HG02840 (cell line): ENCODE data around the gene EIF4A3.

Source experiments
- ATAC-seq: cut with Tn5 transposase; IDR thresholded peaks from one replicate; pipeline ENCODE4 v1.9.1; 2021; ENCODE audit warnings: mild to moderate bottlenecking, moderate library complexity, moderate number of reproducible peaks; ENCODE audit not compliant: unreplicated experiment, low FRiP score

EIF4A3 gene

DNA sequence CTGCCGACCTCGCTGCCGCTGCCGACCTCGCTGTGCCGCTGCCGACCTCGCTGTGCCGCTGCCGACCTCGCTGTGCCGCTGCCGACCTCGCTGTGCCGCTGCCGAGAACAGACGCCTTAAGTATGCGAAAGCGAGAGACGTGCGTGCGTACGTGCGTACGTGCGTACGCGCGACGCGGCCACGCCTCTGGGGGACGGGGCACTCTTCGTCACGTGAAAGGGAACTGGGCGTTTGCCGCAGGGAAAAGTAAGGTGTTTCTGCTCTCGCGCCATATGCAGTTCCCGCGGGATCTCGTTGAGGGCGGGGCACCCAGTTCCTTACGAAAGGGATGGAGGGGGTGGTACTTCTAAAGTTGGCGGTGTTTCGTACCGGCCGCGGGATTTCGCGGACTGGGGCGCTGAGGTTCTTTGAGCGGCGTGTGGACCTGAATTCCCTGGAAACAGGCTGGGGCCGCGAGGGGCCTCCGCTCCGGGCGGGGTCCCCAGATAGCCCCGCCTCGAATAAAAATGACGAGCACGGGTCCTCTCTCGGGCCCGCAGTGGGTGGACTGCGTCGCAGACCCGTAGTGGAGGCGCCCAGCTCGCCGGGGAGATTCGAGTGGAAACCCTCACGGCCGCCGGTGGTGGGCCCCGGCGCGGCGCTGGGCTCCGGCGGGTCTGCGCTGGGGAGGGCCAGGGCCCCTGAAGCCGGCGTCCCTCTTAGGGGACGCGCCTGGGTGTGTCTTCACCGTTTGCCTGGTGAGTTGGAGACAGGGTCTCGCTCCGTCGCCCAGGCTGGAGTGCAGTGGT lies at the start of gene EIF4A3:
Gene EIF4A3 (minus strand): TSS at position 94 of the 788 bp plus-strand sequence. CDS start 167 bp downstream, outside the sequence.
- peak; percentile 86 for ATAC-seq

DNA sequence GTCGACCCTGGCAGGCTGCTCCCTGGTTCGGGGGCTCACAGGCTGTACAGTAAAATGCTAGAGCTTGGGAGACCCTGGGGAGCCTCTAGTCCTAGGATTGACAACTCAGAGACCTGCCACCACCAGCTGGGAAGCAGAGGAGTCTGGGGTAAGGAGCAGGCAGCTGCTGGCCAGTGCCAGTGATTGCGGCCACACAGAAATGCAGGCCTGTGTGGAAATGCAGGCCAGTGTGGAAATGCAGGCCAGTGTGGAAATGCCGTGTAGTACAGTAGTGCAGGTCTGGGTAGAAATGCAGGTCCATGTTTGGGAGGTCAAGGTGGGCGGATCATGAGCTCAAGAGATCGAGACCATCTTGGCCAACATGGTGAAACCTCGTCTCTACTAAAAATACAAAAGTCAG lies 49.7 kb upstream of the EIF4A3 start:
- no peak for ATAC-seq

DNA sequence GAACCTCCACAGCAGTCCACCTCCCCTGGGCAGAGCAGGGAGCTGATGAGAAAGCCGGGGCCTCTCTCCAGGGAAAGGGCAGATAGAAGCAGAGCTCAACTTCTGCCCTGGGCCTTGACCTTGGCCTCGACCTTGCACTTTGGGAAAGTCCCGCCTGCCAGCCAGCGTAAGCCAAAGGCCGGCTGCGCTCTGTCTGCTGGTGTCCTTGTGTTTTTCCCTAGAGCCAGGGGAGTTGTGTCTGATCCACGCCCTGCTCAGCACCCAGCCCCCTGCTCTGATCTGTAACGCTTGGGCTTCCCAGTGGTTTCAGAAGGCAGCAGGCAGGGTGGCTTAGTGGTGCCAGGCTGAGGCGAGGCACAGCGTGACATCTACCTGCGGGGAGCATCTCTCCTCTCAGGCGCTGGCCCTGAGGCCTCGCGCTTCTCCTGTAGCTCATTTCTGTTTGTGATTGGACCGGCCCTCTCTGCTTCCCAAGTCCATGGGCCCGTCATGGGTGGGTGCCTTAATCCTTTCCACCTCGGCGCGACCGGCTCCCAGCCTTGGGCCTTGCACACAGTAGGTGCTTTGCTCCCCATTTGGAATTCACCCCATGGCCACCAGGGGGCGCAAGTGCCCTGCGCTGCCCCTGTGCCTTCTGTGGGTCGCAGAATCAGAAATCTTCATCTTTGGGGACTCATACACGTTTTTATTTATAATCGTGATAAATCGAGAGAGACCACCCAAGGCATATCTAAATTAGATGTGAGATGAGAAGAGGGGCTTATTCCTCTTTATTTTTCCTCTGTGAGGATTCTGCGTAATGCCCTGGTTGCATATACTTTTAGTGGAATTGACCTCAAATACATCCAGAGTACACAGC lies 49.0 kb upstream of the EIF4A3 start:
- ATAC-seq: no peak

DNA sequence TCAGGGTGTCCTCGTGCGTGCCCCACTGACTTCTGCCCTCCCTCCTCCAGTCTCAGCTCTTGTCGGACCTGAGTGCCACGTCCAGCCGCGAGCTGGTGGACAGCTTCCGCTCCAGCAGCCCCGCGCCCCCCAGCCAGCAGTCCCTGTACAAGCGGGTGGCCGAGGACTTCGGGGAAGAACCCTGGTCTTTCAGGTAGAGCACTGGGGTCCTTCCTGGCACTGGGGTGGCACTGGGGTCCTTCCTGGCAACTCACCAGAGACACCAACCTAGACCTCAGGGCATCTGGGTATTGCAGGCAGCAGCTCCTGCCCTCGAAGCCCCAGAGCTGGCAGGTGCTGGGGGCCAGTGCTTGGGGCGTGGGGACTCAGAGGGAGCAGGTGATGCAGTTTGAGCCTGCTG lies 48.2 kb upstream of the EIF4A3 start:
- no peak for ATAC-seq

DNA sequence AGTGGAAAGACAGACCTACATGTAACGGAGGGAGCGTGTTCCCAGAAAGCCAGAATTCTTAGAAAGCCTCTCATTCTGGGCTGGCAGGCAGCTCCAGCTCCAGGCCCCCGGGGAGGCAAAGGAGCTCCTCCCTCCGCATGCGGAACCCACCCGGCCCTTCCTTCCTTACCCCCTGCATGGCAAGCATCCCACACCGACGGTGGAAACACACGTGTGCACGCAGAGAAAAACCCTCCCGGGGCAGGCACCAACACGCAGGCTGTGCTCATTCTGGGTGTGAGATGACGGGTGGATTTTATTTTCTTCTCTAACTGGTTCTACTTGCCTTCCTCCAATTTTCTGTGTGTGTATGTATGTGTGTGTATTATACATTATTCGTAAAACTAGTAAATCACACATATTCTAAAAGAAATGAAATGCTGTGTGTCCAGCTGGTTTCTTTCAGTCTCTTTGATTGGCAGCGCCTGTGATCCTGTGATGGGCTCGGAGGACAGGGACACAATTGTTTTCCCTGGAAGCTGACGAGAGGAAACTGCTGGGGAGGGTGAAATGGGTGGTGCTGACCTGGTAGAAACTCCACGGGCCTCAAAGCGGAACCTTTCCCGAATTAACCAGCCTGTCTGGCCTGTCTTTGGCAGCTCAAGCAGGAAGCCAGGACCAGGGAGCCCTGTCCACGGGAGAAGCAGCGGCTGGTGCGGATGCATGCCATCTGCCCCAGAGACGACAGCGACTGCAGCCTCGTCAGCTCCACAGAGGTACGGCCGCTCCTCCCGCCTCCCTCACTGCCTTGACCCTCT lies 45.1 kb upstream of the EIF4A3 start:
- no peak for ATAC-seq

DNA sequence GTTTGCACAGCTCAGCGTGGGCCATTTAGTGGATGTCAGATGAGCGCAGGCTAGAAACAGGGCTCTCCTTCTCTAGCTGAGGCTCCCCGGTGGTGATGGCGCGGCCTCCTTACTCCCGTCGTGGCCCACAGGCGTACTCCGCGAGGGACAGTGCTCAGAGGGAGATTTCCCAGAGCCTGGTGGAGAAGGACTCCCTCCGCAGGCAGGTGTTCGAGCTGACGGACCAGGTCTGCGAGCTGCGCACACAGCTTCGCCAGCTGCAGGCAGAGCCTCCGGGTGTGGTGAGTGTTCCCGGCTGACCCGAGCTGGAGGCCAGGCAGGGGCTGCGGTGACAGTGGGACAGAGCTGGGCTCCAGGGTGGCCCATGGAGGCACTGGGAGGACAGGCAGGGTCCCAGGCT lies 44.3 kb upstream of the EIF4A3 start:
- no peak for ATAC-seq

DNA sequence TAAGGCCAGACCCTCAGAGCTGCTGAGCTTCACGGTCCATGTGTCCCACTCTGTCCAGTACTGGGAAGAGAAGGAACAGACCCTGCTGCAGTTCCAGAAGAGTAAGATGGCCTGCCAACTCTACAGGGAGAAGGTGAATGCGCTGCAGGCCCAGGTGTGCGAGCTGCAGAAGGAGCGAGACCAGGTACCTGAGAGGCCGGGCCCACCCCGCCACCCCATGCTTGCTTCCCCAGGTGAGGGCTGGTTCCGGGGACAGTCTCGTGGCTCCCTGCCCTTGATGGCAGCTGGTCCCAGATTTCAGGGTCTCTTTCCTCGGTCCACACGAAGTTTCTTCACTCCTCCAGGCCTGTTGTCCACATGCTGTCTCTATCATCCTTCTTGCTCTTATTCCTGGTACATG lies 43.8 kb upstream of the EIF4A3 start:
- no peak for ATAC-seq

DNA sequence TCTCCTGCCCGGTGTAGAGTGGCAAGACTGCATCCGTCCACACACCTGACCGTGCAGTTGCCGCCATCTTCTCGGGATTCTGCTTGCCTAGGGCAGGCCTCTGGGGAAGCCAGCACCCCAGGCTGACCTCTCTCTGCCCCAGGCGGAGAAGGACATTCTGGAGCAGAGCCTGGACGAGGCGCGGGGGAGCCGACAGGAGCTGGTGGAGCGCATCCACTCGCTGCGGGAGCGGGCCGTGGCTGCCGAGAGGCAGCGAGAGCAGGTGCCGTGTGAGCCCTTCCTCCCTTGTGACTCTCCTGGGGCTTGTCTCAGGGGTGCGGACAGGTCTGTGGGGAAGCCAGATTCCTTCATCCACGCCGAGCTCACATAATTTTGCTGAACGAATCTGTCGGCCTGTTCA lies 42.7 kb upstream of the EIF4A3 start:
- no peak for ATAC-seq

DNA sequence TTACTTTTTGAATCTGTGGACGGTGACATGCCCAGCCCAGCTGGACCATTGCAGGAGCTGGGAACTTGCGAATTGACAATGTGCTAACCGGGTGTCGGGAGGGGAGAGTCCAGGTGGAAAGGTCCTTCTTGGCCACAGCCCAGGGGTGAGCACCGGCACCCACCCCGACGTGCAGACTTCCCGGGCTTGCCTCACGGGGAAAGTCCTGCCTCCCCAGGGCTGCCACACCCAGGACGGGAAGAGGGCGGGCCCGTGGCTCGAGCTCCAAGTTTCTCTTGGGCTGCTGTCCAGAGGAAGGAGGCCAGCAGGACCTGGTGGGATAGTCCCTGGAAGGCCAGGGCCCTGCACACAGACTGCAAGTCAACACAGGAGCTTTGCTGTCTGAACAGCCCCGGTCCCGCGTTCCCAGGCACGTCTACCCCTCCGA lies 40.6 kb upstream of the EIF4A3 start:
- no peak for ATAC-seq

DNA sequence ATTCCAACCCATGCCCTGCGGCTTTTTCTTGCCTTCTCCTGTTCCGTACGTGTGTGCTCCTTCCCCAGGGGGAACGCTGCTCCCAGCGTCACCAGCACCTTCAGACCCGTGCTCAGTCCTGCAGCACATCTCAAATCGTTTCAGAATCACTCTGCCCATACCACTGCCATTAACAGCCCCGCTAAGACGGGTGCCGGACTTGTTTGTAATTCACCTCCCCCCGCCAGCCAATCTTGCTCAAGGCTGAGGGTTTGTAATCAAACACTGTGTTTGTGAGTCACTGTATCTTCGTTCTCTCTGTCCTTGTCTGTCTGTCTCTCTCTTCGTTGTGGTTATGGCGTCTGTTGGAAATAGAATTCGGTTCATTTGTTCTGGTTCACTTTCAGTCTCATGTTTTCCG lies 40.2 kb upstream of the EIF4A3 start:
- ATAC-seq: no peak

DNA sequence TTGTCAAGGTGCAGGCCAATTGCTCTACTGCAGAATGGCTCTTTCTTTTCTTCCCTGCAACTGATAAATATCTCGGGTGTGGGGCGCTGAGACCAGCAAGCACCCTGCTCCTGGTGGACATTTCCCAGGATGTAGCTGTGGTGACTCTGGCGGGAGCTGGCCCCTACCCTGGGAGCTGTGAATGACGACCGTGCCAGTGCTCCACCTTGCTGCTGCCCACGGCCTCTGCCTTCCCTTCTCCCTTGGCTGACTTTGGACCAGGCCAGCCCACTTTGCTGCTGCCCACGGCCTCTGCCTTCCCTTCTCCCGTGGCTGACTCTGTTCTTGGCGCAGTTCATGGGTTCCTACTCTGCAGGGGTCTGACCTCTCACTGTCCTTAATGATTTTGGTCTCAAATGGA lies 39.0 kb upstream of the EIF4A3 start:
- no peak for ATAC-seq

DNA sequence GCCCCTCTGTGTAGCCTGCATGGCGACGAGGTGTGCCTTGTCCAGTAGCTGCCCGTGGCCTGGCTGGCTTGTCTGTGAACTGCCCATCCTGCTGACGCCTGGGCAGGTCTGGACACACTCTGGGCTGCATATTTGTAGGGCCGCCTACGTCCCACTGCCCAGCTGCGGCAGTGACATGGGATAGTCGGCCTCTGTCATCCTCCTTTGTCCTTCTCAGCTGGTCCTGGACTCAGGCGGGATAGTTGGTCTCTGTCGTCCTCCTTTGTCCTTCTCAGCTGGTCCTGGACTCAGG lies 37.4 kb upstream of the EIF4A3 start:
- no peak for ATAC-seq

DNA sequence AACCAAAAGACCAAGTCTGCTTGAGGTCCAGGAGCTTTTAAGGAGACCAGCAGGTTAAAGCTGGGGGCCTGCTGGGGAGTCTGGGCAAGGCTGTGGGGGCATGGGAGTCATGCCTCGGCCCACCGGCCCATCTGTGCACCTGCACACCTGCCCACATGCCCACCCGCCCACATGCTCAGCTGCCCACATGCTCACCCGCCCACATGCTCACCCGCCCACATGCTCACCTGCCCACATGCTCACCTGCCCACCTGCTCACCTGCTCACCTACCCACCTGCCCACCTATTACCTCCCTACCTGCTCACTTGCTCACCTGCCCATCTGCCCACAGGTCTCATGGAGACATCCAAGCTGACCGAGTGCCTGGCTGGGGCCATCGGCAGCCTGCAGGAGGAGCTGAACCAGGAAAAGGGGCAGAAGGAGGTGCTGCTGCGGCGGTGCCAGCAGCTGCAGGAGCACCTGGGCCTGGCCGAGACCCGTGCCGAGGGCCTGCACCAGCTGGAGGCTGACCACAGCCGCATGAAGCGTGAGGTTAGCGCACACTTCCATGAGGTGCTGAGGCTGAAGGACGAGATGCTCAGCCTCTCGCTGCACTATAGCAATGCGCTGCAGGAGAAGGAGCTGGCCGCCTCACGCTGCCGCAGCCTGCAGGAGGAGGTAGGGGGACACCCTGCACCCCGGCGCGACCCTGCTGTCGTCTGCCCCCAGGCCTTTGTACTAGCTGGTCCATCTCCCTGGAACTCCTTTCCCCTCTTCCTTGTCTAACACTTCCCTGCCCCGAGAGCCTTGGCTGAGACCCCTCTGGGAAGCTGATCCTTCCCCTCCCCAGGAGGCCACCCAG lies 36.9 kb upstream of the EIF4A3 start:
- ATAC-seq: no peak

DNA sequence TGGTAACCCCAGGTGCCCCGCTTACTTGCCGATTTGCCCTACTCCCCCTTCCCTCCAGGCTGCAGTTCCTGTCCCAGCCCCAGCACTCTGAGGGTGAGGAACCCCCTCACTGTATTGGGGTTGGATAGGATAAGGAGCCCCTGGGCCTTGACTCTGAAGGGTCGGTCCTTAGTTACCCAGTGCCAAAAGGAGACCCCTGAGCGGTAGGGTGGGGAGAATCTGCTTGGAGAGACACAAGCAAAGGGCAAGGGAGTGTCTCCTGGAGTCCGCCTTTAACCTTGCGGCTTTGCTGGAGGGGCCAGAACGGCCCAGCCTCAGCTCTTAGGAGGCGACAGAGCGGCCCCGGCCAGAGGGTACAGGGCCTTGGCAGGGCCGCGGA lies 35.9 kb upstream of the EIF4A3 start:
- ATAC-seq: no peak

DNA sequence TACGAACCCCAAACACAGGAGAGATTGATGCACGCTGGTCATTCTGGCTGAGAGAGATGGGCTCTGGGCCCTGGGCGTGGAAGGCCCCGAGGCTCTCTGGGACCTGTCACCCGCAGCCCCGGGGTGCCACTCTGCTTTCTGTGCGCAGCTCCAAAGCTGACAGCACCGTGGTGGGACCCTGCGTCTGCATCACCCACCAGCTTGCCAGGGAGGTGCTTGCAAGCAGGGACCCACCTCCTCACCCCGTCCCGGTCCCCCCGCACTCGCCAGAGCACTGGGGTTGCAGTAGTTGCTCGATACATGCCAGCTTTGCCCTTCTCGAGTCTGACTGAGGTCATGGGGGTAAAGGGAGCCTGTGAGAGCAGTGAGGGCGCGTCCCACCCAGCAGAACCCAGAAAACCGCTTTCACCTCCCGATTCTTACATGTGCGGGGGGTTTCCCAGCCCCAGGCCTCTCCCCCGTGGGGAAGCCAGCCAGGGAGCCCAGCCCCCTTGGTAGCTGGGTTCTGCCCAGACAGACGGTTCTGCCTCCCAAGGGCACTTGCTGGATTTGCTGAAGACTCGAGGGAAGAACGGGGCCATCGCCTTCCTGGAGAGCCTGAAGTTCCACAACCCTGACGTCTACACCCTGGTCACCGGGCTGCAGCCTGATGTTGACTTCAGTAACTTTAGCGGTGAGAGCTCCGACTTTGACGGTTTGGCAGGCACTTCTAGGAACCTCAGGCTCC lies 35.4 kb upstream of the EIF4A3 start:
- no peak for ATAC-seq

DNA sequence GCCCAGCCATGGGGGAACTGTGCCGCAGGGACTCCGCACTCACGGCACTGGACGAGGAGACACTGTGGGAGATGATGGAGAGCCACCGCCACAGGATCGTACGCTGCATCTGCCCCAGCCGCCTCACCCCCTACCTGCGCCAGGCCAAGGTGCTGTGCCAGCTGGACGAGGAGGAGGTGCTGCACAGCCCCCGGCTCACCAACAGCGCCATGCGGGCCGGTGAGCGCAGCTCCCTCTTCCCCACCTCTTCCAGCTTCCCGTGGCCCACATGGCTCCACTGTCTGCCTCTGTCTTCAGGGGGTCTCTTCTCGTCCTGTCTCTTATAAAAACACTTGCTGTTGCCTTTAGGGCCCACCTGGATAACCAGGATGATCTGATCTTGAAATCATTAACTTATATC lies 34.5 kb upstream of the EIF4A3 start:
- ATAC-seq: no peak

DNA sequence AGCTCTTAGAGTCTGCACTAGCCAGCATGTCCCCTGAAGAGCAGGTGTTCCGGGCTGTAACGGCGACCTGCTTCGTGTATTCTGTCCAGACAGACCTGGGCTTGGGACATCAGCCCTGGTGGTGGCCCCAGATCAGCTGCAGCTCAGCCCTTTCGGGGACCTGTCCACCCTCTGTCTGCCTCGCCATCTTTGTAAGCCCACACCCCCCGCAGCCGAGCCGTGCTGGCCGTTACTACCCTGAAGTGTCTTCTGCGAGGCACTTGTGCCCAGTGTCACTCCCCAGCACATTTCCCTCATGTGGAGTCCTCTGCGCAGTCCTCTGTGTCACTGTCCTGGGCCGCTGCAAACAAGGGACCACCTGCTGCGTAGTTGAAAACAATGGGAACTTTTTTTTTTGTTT lies 33.3 kb upstream of the EIF4A3 start:
- ATAC-seq: no peak

DNA sequence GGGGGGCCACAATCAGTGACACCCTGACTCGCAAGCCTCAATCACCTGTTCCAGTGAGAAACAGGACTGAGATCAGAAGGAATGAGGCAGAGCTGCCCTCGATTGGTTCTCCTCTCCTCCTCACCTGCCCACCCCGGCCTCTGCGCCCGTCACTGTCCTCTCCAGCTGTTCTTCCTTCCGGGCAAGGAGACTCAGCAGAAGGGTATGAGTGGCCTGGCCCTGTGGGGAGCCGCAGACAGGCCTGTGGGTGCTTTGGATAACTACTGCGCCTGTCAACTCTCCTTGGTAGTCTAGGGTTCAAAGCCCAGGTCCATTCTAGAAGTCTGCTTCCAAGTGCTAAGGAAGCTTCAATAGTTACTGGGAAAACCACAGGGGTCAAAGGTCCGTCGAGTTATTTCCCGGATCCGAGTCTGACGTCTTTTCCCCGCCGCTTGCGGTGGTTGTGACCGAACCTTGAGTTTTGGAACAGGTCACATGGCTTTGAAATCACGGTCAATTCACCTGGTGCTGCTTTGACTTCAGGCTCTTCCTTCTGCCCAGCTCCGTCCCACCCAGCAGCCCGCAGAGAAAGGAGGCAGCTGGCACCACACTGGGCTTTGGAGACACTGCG lies 31.2 kb upstream of the EIF4A3 start:
- ATAC-seq: no peak

DNA sequence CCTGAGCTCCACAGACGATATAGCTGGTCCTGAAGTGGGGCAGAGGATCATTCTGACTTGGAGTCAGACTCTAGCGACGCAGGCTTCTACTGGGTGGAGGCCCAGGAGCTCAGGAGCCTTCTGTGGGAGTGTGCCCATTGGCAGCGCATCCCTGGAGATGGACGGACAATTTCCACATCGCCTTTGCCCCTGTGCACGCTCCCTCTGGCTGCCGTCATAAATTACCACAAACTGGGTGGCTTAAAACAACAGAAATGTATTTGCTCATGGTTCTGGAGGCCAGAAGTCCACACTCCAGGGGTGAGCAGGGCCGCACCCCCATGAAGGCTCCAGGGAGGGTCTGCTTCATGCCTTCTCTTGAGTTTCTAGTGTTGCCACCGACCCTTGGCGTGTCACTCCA lies 29.8 kb upstream of the EIF4A3 start:
- ATAC-seq: no peak
